Hepatocyte (in vitro differentiated cells): ENCODE results near the gene HINT2.

Experiments
- EZH2 ChIP-seq: fragments of 200-600 bp; sonication (generic); IDR thresholded peaks from 2 replicates; pipeline ENCODE4 v1.6.1; 2016; ENCODE audit warnings: antibody characterized with exemption, mild to moderate bottlenecking, borderline replicate concordance
- EZH2phosphoT487 ChIP-seq: fragments of 200-600 bp; sonication (generic); IDR thresholded peaks from one replicate; pipeline ENCODE4 v1.6.1; 2018; ENCODE audit warnings: antibody characterized with exemption, mild to moderate bottlenecking, low read depth, moderate library complexity; ENCODE audit not compliant: unreplicated experiment, severe bottlenecking
- TF ChIP-seq, protein P1 (sequence below): fragments of 200-600 bp; sonication (generic); IDR thresholded peaks from 2 replicates; pipeline ENCODE4 v1.5.1; 2016; ENCODE audit warnings: antibody characterized with exemption, mild to moderate bottlenecking; ENCODE audit not compliant: poor library complexity

DNA sequence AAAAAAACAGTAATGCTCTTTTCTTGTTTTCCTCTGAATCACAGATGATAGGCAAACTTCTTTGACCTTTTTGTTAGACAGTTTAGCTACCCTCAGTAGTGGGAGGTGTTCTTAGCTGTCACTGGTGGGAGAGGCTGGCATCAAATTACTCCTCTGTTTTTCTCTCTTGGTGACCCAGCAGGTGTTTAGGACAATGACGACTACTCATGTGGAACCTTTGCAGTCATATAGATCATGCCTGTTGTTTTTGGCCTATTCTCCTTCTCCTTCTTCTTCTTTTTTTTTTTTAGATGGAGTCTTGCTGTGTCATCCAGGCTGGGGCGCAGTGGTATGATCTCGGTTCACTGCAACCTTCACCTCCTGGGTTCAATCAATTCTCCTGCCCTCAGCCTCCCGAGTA is 38.8 kb downstream of the HINT2 start:
- TF ChIP-seq EZH2 (no peak), EZH2phosphoT487 (no peak)
- TF ChIP-seq, protein P1, sequence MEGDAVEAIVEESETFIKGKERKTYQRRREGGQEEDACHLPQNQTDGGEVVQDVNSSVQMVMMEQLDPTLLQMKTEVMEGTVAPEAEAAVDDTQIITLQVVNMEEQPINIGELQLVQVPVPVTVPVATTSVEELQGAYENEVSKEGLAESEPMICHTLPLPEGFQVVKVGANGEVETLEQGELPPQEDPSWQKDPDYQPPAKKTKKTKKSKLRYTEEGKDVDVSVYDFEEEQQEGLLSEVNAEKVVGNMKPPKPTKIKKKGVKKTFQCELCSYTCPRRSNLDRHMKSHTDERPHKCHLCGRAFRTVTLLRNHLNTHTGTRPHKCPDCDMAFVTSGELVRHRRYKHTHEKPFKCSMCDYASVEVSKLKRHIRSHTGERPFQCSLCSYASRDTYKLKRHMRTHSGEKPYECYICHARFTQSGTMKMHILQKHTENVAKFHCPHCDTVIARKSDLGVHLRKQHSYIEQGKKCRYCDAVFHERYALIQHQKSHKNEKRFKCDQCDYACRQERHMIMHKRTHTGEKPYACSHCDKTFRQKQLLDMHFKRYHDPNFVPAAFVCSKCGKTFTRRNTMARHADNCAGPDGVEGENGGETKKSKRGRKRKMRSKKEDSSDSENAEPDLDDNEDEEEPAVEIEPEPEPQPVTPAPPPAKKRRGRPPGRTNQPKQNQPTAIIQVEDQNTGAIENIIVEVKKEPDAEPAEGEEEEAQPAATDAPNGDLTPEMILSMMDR, result no peak
